HepG2 (cell line): Measurements from ENCODE around the gene KIAA0825. TPM values are rescaled to one million over a fixed set of nuclear protein-coding genes. Genes with fewer than 3 reads are reported as not detected.

Experiments used
- ATAC-seq: fragments of 200-7000 bp; cut with Tn5 transposase; 3 replicates; pipeline ENCODE4 v1.9.1; 2020; ENCODE audit warnings: mild to moderate bottlenecking, moderate library complexity
- BruUV-seq: library from RNA; stranded (reverse); fragments of 400-500 nt; replicated peaks from 2 replicates; lab custom pipeline; 2021; lab: Mats Ljungman, UMichigan
- CTCF ChIA-PET: fragments of 300-600 bp; formaldehyde crosslinking; extraction: SDS; loops from one replicate; lab custom pipeline; 2021; ENCODE audit warnings: low total read pairs, inconsistent platforms, low intra/inter-chr PET ratio; lab: Yijun Ruan, JAX
- POLR2A ChIA-PET: fragments of 350-600 bp; sonication (Branson Sonifier 250); formaldehyde crosslinking; loops from one replicate; lab custom pipeline; 2020; ENCODE audit warnings: antibody characterized with exemption, inconsistent platforms; lab: Yijun Ruan, JAX
- DNase-seq: peaks from one replicate; pipeline ENCODE4 v3.0.0-alpha.2; 2015; ENCODE audit warnings: low spot score
- FAIRE-seq: peaks from 3 replicates; lab custom pipeline; 2011; peaks lifted over from hg19 to GRCh38; lab: Jason Lieb, UNC
- H2AFZ ChIP-seq: one replicate; pipeline ENCODE4 v1.6.1; 2011; ENCODE audit warnings: low read length, inconsistent platforms
- H3K27ac ChIP-seq: fragments of 300-600 bp; 3 replicates; pipeline ENCODE4 v1.8.0; 2011; ENCODE audit warnings: mixed run types, mild to moderate bottlenecking, mixed read lengths, low read length, inconsistent platforms; ENCODE audit not compliant: insufficient read depth; ENCODE audit errors: extremely low read length
- H3K27me3 ChIP-seq, 2 experiments: fragments of 200-600 bp in 1 of 2; 2 replicates in 1 of 2; 3 replicates in 1 of 2; pipeline versions ENCODE4 v1.6.0 to v1.8.0; 2011; ENCODE audit warnings: low read length in 2 of 2, mild to moderate bottlenecking in 2 of 2, moderate library complexity in 2 of 2, inconsistent platforms in 1 of 2; ENCODE audit not compliant: insufficient read depth in 2 of 2, control insufficient read depth in 1 of 2
- H3K36me3 ChIP-seq, 2 experiments: fragments of 200-600 bp in 1 of 2; replicated peaks in 1 of 2; 2 replicates in 1 of 2; 3 replicates in 1 of 2; pipeline versions ENCODE4 v1.5.1 to v1.8.0; 2011; ENCODE audit warnings: low read length in 2 of 2, inconsistent platforms in 1 of 2; ENCODE audit not compliant: insufficient read depth in 2 of 2, control insufficient read depth in 1 of 2
- H3K4me1 ChIP-seq: 2 replicates; pipeline ENCODE4 v1.5.1; 2012; ENCODE audit warnings: low read length, inconsistent platforms; ENCODE audit not compliant: insufficient read depth
- H3K4me2 ChIP-seq: 2 replicates; pipeline ENCODE4 v1.6.0; 2011; ENCODE audit warnings: low read depth, low read length, inconsistent platforms
- H3K4me3 ChIP-seq, 3 experiments: fragments of 200-600 bp in 1 of 3; sonication (generic), shearing (Covaris generic) in 1 of 3; replicated peaks in 1 of 3; 2 replicates each; pipeline ENCODE4 v1.5.1; 2011 to 2016; ENCODE audit warnings: low read length in 3 of 3, inconsistent platforms in 2 of 3, low read depth in 2 of 3, mild to moderate bottlenecking in 2 of 3, control low read depth in 1 of 3, mixed read lengths in 1 of 3; ENCODE audit not compliant: insufficient read depth in 1 of 3
- H3K79me2 ChIP-seq: one replicate; pipeline ENCODE4 v1.6.1; 2011; ENCODE audit warnings: low read length, inconsistent platforms; ENCODE audit not compliant: insufficient read depth
- H3K9ac ChIP-seq: 2 replicates; pipeline ENCODE4 v1.6.0; 2011; ENCODE audit warnings: mild to moderate bottlenecking, low read depth, low read length, inconsistent platforms; ENCODE audit not compliant: insufficient read depth
- H3K9me3 ChIP-seq: 2 replicates; pipeline ENCODE4 v1.5.1; 2012; ENCODE audit warnings: mild to moderate bottlenecking, low read length
- H4K20me1 ChIP-seq: 2 replicates; pipeline ENCODE4 v1.6.0; 2011; ENCODE audit warnings: inconsistent platforms, mild to moderate bottlenecking, low read length, moderate library complexity; ENCODE audit not compliant: insufficient read depth
- CBX2 ChIP-seq, 2 experiments: fragments of 200-600 bp in 1 of 2; sonication (generic); formaldehyde crosslinking in 1 of 2; IDR thresholded peaks; 2 replicates each; pipeline versions ENCODE4 v1.7.0 to v1.8.1; 2018 to 2022; ENCODE audit warnings: low read depth in 2 of 2, low read length in 1 of 2, mild to moderate bottlenecking in 1 of 2, missing genetic modification reagents in 1 of 2
- CHD4 ChIP-seq: fragments of 200-600 bp; sonication (generic); IDR thresholded peaks from 2 replicates; pipeline ENCODE4 v1.7.0; 2017; ENCODE audit warnings: mild to moderate bottlenecking, low read length, borderline replicate concordance
- MAFK ChIP-seq, 2 experiments: IDR thresholded peaks in 1 of 2; conservative IDR thresholded peaks in 1 of 2; 2 replicates each; pipeline ENCODE4 v1.6.1; 2011; ENCODE audit warnings: improper control_type of control experiment in 2 of 2, low read length in 2 of 2
- RBM22 ChIP-seq: fragments of 200-400 bp; formaldehyde crosslinking; optimal IDR thresholded peaks from 2 replicates; pipeline ENCODE3; 2017; ENCODE audit warnings: mild to moderate bottlenecking, low read length, moderate library complexity
- RBM39 ChIP-seq: fragments of 200-400 bp; formaldehyde crosslinking; IDR thresholded peaks from one replicate; pipeline ENCODE4 v1.6.1; 2018; ENCODE audit warnings: antibody characterized with exemption, mild to moderate bottlenecking, low read depth, low read length; ENCODE audit not compliant: poor library complexity, severe bottlenecking
- RCOR2 ChIP-seq: IDR thresholded peaks from 2 replicates; pipeline ENCODE4 v1.6.1; 2016; ENCODE audit warnings: missing biosample characterization, missing genetic modification reagents
- RFX3 ChIP-seq: IDR thresholded peaks from 2 replicates; pipeline ENCODE4 v1.6.1; 2016; ENCODE audit warnings: missing biosample characterization, missing genetic modification reagents
- SSRP1 ChIP-seq: IDR thresholded peaks from 2 replicates; pipeline ENCODE4 v1.6.1; 2016; ENCODE audit warnings: control low read depth
- TOE1 ChIP-seq: sonication (generic); formaldehyde crosslinking; IDR thresholded peaks from 2 replicates; pipeline ENCODE4 v1.4.0; 2020; ENCODE audit warnings: mild to moderate bottlenecking, missing genetic modification reagents
- WGBS: methylation state at CpG from one replicate; pipeline ENCODE4 v1.1.6; 2017; ENCODE audit warnings: low lambda C conversion rate; 5-methylcytosine and 5-hydroxymethylcytosine counted together
- in situ Hi-C: cut with HindIII; loops from 2 replicates; pipeline ENCODE4 v1.10.0; 2017; ENCODE audit warnings: low pct_unique_long_range_greater_than_20kb; ENCODE audit not compliant: extremely low pct_ligation_motif_present
- intact Hi-C: fragments of 100-400 bp; cut with micrococcal nuclease; formaldehyde crosslinking; loops from one replicate; pipeline ENCODE4 v1.10.0; 2022; ENCODE audit not compliant: unreplicated experiment
- polyA plus RNA-seq, 8 experiments: library from polyadenylated mRNA; depleted of rRNA in 3 of 8; stranded (reverse) in 7 of 8; unstranded in 1 of 8; fragments of >200 nt; fragmentation: Illumina TruSeq in 4 of 8; extraction: Trizol in 4 of 8; gene quantifications; 2 replicates each; pipeline versions ENCODE4 v1.2.1 to v1.2.3, GENCODE V29; 2011 to 2016; ENCODE audit warnings: low read depth in 4 of 8, missing spikeins in 1 of 8, mixed read lengths in 1 of 8; ENCODE audit not compliant: insufficient read depth in 1 of 8
- total RNA-seq, 5 experiments: library from RNA; depleted of rRNA; stranded (reverse); fragments of >200 nt; fragmentation: Illumina TruSeq; extraction: Trizol; gene quantifications; 2 replicates each; pipeline ENCODE4 v1.2.3, GENCODE V29; 2016; ENCODE audit warnings: low read depth in 1 of 5
- TF ChIP-seq, protein P1 (sequence below): sonication (generic); formaldehyde crosslinking; IDR thresholded peaks from 2 replicates; pipeline ENCODE4 v1.8.1; 2022; ENCODE audit warnings: low read depth, mild to moderate bottlenecking, missing genetic modification reagents
- TF ChIP-seq, protein P2 (sequence below): sonication (generic); formaldehyde crosslinking; IDR thresholded peaks from 2 replicates; pipeline ENCODE4 v1.4.0; 2020; ENCODE audit warnings: missing genetic modification reagents

Gene KIAA0825
- total and polyA plus RNA-seq, 2 of the 13 experiments (the other 11 are each of a cell fraction or from before 2014, with no cell fraction given), result 0.05 to 0.51 TPM

DNA sequence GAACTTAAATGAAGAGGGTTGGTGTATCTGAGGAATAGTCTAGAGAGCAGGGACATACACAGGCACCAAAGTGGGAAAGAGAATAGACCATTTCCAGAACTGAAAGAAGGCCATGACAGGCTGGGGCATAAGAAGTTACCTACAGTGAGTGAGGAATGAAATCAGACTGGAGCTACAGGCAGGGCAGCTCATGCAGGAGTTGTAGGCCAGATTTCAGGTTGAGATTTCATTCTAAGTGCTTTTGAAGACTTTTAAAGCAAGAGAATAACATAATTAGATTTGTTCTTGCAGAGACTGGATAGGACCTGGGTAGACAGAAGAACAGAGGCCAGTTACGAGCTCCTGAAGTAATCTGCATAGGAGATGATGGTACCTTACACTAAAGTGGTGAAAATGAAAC is 280.8 kb downstream of the KIAA0825 start:
- POLR2A ChIA-PET, result no interaction called here

More for the DNA sequence above, 280.8 kb downstream of the KIAA0825 start:
- Histone ChIP-seq H3K27me3 (no peaks in the 10 kb centered on the region), H3K9me3 (no peaks in the 10 kb centered on the region), H4K20me1 (no peaks in the 10 kb centered on the region), H3K27ac (no peak overlapping the region), H3K79me2 (no peaks in the 10 kb centered on the region), H3K4me3 (no peak overlapping the region), H2AFZ (no peak overlapping the region), H3K4me1 (no peaks in the 10 kb centered on the region), H3K9ac (no peak overlapping the region), H3K4me2 (no peak overlapping the region), H3K36me3 (no peaks in the 10 kb centered on the region)
- DNase-seq, result no peak
- no peak for ATAC-seq
- TF ChIP-seq, protein P1, sequence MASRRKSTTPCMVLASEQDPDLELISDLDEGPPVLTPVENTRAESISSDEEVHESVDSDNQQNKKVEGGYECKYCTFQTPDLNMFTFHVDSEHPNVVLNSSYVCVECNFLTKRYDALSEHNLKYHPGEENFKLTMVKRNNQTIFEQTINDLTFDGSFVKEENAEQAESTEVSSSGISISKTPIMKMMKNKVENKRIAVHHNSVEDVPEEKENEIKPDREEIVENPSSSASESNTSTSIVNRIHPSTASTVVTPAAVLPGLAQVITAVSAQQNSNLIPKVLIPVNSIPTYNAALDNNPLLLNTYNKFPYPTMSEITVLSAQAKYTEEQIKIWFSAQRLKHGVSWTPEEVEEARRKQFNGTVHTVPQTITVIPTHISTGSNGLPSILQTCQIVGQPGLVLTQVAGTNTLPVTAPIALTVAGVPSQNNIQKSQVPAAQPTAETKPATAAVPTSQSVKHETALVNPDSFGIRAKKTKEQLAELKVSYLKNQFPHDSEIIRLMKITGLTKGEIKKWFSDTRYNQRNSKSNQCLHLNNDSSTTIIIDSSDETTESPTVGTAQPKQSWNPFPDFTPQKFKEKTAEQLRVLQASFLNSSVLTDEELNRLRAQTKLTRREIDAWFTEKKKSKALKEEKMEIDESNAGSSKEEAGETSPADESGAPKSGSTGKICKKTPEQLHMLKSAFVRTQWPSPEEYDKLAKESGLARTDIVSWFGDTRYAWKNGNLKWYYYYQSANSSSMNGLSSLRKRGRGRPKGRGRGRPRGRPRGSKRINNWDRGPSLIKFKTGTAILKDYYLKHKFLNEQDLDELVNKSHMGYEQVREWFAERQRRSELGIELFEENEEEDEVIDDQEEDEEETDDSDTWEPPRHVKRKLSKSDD (CRISPR knock-in tag), result no peak
- TF ChIP-seq CBX2 (IDR thresholded peaks at IDR 0.05; ENCODE audit: low read depth, low read length) (no peak), CBX2 (CRISPR knock-in tag; IDR thresholded peaks at IDR 0.05; ENCODE audit: low read depth) (no peak), TOE1 (CRISPR knock-in tag) (no peak), RCOR2 (no peak), SSRP1 (no peak), MAFK (conservative IDR thresholded peaks at IDR 0.05 in 1 of 2, IDR thresholded peaks at IDR 0.05 in 1 of 2; ENCODE audit: low read length in 2 of 2) (no peak), RBM22 (no peak), CHD4 (no peak), RFX3 (CRISPR knock-in tag) (no peak), RBM39 (no peak)
- TF ChIP-seq, protein P2, sequence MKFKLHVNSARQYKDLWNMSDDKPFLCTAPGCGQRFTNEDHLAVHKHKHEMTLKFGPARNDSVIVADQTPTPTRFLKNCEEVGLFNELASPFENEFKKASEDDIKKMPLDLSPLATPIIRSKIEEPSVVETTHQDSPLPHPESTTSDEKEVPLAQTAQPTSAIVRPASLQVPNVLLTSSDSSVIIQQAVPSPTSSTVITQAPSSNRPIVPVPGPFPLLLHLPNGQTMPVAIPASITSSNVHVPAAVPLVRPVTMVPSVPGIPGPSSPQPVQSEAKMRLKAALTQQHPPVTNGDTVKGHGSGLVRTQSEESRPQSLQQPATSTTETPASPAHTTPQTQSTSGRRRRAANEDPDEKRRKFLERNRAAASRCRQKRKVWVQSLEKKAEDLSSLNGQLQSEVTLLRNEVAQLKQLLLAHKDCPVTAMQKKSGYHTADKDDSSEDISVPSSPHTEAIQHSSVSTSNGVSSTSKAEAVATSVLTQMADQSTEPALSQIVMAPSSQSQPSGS (CRISPR knock-in tag), result no peak
- WGBS, result 8% methylated on average over 1 of the region's 1 CpG
- no TSS peak for BruUV-seq
- FAIRE-seq, result no peak
- intact Hi-C loops (no loop called here), in situ Hi-C loops (no loop called here)
- CTCF ChIA-PET, result no interaction called here
